ENCODE results near the gene CLEC17A. TPM values are rescaled to one million over a fixed set of nuclear protein-coding genes. Genes with fewer than 3 reads are reported as not detected.
A peak's percentile ranks its signal among the peaks of the same experiment; 100 is the strongest.

CLEC17A gene
- polyA plus RNA-seq, 2 of the 4 experiments (the other 2 are of a cell fraction): not detected

DNA sequence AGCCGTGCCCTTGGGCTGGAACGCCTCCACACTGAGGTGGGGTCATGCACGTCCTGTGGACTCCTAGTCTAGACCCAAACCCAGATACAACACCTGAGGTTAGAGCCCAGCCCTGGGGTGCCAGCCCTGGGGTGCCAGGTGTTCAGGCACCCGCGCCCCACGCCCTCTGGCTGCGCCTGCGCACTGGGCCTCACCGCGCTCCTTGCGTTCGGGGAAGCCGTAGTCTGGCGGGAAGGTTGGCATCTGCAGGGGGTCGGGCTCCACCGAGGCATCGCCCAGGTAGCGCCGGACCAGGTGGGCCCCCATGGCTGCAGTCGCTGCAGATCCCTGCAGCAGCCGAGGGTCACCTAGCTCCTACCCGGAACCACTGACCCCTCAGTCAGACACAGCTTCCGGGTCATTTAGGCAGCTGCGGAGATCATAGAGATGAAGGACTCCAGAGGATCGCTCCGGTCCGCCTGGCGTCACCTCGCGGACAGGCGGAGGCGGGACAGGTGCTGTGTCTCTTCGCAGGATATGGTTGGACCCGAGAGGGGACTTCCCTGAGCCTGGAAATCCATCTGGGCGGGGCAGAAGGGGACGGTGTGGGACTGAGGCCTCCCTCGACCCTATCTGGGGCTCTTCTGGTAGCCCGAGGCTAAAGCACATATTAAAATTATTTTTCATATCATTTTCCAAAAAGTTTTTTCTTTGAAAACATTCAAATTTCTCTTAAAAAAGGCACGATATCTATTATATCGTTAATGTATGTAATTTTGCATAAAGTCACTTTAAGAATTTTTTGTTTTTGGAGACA is 11.0 kb upstream of the CLEC17A start, which contains the start of gene NDUFB7 (continued):
- TF ChIP-seq MYC (IDR thresholded peaks at IDR 0.05; ENCODE audit: borderline replicate concordance, low read length): no peak
- TF ChIP-seq, protein P1, sequence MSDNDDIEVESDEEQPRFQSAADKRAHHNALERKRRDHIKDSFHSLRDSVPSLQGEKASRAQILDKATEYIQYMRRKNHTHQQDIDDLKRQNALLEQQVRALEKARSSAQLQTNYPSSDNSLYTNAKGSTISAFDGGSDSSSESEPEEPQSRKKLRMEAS (IDR thresholded peaks at IDR 0.05): peak; percentile 78
- TF ChIP-seq NFE2L2 (conservative IDR thresholded peaks at IDR 0.05; ENCODE audit: low read length): no peak
- TF ChIP-seq NR3C1 (IDR thresholded peaks at IDR 0.05): no peak
- TF ChIP-seq, protein P2, sequence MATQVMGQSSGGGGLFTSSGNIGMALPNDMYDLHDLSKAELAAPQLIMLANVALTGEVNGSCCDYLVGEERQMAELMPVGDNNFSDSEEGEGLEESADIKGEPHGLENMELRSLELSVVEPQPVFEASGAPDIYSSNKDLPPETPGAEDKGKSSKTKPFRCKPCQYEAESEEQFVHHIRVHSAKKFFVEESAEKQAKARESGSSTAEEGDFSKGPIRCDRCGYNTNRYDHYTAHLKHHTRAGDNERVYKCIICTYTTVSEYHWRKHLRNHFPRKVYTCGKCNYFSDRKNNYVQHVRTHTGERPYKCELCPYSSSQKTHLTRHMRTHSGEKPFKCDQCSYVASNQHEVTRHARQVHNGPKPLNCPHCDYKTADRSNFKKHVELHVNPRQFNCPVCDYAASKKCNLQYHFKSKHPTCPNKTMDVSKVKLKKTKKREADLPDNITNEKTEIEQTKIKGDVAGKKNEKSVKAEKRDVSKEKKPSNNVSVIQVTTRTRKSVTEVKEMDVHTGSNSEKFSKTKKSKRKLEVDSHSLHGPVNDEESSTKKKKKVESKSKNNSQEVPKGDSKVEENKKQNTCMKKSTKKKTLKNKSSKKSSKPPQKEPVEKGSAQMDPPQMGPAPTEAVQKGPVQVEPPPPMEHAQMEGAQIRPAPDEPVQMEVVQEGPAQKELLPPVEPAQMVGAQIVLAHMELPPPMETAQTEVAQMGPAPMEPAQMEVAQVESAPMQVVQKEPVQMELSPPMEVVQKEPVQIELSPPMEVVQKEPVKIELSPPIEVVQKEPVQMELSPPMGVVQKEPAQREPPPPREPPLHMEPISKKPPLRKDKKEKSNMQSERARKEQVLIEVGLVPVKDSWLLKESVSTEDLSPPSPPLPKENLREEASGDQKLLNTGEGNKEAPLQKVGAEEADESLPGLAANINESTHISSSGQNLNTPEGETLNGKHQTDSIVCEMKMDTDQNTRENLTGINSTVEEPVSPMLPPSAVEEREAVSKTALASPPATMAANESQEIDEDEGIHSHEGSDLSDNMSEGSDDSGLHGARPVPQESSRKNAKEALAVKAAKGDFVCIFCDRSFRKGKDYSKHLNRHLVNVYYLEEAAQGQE (IDR thresholded peaks at IDR 0.05): no peak
- TF ChIP-seq ZC3H11A (IDR thresholded peaks at IDR 0.05): no peak
- TF ChIP-seq, protein P3, sequence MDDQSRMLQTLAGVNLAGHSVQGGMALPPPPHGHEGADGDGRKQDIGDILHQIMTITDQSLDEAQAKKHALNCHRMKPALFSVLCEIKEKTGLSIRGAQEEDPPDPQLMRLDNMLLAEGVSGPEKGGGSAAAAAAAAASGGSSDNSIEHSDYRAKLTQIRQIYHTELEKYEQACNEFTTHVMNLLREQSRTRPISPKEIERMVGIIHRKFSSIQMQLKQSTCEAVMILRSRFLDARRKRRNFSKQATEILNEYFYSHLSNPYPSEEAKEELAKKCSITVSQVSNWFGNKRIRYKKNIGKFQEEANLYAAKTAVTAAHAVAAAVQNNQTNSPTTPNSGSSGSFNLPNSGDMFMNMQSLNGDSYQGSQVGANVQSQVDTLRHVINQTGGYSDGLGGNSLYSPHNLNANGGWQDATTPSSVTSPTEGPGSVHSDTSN (IDR thresholded peaks at IDR 0.05): no peak
- no peak for TF ChIP-seq RFX5 (IDR thresholded peaks at IDR 0.05)
- TF ChIP-seq HOXA7 (CRISPR knock-in tag; IDR thresholded peaks at IDR 0.05): no peak
- no peak for TF ChIP-seq KDM1A (IDR thresholded peaks at IDR 0.05; ENCODE audit: low read depth)

DNA sequence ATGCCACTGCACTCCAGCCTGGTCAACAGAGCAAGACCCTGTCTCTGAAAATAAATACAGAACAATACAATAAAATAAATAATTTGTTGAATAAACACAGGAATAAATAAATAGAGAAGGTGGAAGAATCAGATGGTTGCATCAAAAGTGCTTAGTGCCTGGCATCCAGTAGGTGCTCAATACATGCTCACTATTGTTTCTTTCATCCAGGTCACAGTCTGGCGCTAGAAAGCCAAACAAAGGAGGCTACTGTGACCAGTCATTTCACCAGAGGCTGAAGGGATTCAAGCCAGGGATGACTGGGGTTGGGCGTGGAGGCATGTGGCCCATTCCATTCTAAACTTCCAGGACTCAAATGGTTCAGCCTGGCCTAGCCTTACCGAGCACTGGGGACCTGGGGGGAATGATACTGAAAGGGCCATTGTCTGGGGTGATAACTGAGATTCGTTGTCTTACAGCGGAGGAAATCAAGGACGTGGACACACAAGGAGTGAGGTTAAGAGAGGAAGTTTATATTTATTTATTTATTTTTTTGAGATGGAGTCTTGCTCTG is 7.4 kb upstream of the CLEC17A start:
- 60% methylated on average over 6 of the region's 6 CpGs for WGBS (ENCODE audit: missing lambda C conversion rate)
- ATAC-seq (no peak), FAIRE-seq (no peak), DNase-seq (ENCODE audit: low read depth in 1 of 2, low spot score in 1 of 2) (no peak)
- CTCF ChIA-PET: interaction anchor here (1.6 to 4.3 kb wide), 4 partner anchors 106 to 116 kb away, joined by 6 to 81 read pairs (median 9); partner anchors contain the start of gene ZNF333
- no peak overlapping the region for H3K4me2 ChIP-seq
- TF ChIP-seq EHMT2 (IDR thresholded peaks at IDR 0.05; ENCODE audit: low read depth): no peak
- TF ChIP-seq HOXA7 (CRISPR knock-in tag; IDR thresholded peaks at IDR 0.05): no peak
- no peak for TF ChIP-seq ZSCAN20 (CRISPR knock-in tag; IDR thresholded peaks at IDR 0.05)
- no peak for TF ChIP-seq RAD21 (conservative IDR thresholded peaks at IDR 0.05 in 1 of 2, IDR thresholded peaks at IDR 0.05 in 1 of 2)
- TF ChIP-seq ZFP36 (IDR thresholded peaks at IDR 0.05; ENCODE audit: borderline replicate concordance, partially characterized antibody): no peak
- no peak for TF ChIP-seq CBX8 (IDR thresholded peaks at IDR 0.05)
- TF ChIP-seq FOXS1 (CRISPR knock-in tag; IDR thresholded peaks at IDR 0.05): no peak
- peaks cover 6% of the 10 kb centered on the region; the same call in 1 of the 3 replicates for H3K4me1 ChIP-seq
- no peak overlapping the region for H3K4me3 ChIP-seq
- POLR2A ChIA-PET: no interaction called here
- H3K9me3 ChIP-seq: no peaks in the 10 kb centered on the region
- H3K27ac ChIP-seq: no peak overlapping the region

DNA sequence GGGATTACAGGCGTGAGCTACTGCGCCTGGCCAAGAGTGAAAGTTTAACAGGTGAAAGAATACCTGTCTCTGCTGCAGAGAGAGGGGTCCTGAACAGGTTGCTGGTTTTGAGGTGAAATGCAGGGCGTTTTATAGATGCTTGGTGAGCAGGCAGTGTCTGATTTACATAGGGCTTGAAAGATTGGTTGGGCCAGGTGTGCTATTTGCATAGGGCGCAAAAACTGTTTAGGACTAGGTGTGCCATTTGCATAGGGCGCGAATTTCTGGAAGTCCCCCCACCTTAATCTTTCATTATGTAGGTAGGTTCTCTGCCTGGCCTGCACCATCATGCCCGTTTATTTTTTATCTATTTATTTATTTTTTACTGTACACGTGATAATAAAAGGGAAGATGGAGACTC is 6.5 kb upstream of the CLEC17A start:
- FAIRE-seq (no peak), DNase-seq (ENCODE audit: low read depth in 1 of 2, low spot score in 1 of 2) (no peak), ATAC-seq (no peak)
- ChIA-PET CTCF (interaction anchor here (2.8 kb wide), 1 partner anchor 110 kb away, joined by 10 read pairs; no protein-coding TSS in a partner anchor), POLR2A (no interaction called here)
- no peak overlapping the region for H3K4me3 ChIP-seq
- H3K9me3 ChIP-seq: no peaks in the 10 kb centered on the region
- TF ChIP-seq KDM5A (IDR thresholded peaks at IDR 0.05): no peak
- no peak for TF ChIP-seq NPAS2 (CRISPR knock-in tag; IDR thresholded peaks at IDR 0.05; ENCODE audit: borderline replicate concordance)
- 66% methylated on average over 8 of the region's 8 CpGs for WGBS (ENCODE audit: missing lambda C conversion rate)
- peaks cover 3% of the 10 kb centered on the region; the same call in 1 of the 3 replicates for H3K4me1 ChIP-seq
- no peak overlapping the region for H3K4me2 ChIP-seq
- no peak overlapping the region for H3K27ac ChIP-seq
